ENCODE results near the gene NBPF3.
"Not testable (repeated sequence)": the region's sequence is repeated elsewhere in the genome, so short reads cannot be mapped to it uniquely, and the experiment has no call there.

- TF ChIP-seq OSR1 (CRISPR knock-in tag; IDR thresholded peaks at IDR 0.05); PATZ1 (CRISPR knock-in tag; IDR thresholded peaks at IDR 0.05; ENCODE audit: borderline replicate concordance); ARNTL (CRISPR knock-in tag; IDR thresholded peaks at IDR 0.05; ENCODE audit: borderline replicate concordance, low read depth); PPARA (CRISPR knock-in tag; IDR thresholded peaks at IDR 0.05; ENCODE audit: borderline replicate concordance); GLIS3 (CRISPR knock-in tag; IDR thresholded peaks at IDR 0.05); CSDC2 (CRISPR knock-in tag; IDR thresholded peaks at IDR 0.05); POU6F1 (CRISPR knock-in tag; IDR thresholded peaks at IDR 0.05; ENCODE audit: borderline replicate concordance, low read depth); ZFP3 (CRISPR knock-in tag; IDR thresholded peaks at IDR 0.05): not testable (repeated sequence)
Measured at GRCh38 chr1:21427798-21428480, 12.0 kb upstream of the NBPF3 start.
